ENCODE results near the gene AQP2.
A peak's percentile ranks its signal among the peaks of the same experiment; 100 is the strongest.

AQP2 gene

DNA sequence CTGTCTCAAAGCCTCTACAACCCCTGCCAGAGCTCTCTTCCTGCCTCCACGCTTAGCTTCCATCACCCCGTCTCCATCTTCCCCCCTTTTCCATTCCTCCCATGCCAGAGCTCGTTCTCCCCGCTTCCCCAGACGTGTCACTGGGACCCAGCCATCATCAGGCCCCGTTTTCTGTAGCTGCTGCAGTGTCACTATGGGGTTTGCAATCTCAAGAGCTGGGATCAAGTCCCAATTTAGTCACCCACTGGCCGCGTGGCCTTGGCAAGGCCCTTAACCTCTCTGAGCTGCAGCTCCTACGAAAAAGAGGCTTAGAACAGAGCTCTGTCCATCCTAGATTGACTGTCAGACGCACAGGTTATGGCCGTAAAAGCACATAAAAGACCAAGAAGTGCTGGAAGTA, 45.9 kb upstream of the AQP2 start:
- H3K36me3 ChIP-seq (ENCODE audit: control insufficient read depth, low read length) = no peaks in the 10 kb centered on the region
- H3K9me2 ChIP-seq (replicated peaks; ENCODE audit: control insufficient read depth, low read length) = no peaks in the 10 kb centered on the region
- no peak overlapping the region for H3K4me3 ChIP-seq (ENCODE audit: low read length)
- no peak overlapping the region for H3K27ac ChIP-seq (ENCODE audit: low read depth, low read length)
- no peaks in the 10 kb centered on the region for H4K20me1 ChIP-seq (ENCODE audit: control insufficient read depth, insufficient read depth, low read depth, low read length)
- H3K9me3 ChIP-seq (ENCODE audit: control insufficient read depth, insufficient read depth, low read length) = no peaks in the 10 kb centered on the region
- no peaks in the 10 kb centered on the region for H3F3A ChIP-seq (ENCODE audit: control insufficient read depth, insufficient read depth)
- no peak for TF ChIP-seq EZH2phosphoT487 (IDR thresholded peaks at IDR 0.05; ENCODE audit: borderline replicate concordance, low read length)
- no peaks in the 10 kb centered on the region for H3K79me2 ChIP-seq (ENCODE audit: control insufficient read depth, low read length)
- H3K4me1 ChIP-seq (ENCODE audit: control insufficient read depth, low read length) = peaks cover 9% of the 10 kb centered on the region; the same call in 1 of the 2 replicates
- peak overlapping the region; percentile 57; the same call in 1 of the 2 replicates for H3K4me2 ChIP-seq (ENCODE audit: low read length)
- H3K27me3 ChIP-seq (ENCODE audit: control insufficient read depth, low read length) = peaks cover 16% of the 10 kb centered on the region; the same call in 1 of the 2 replicates

DNA sequence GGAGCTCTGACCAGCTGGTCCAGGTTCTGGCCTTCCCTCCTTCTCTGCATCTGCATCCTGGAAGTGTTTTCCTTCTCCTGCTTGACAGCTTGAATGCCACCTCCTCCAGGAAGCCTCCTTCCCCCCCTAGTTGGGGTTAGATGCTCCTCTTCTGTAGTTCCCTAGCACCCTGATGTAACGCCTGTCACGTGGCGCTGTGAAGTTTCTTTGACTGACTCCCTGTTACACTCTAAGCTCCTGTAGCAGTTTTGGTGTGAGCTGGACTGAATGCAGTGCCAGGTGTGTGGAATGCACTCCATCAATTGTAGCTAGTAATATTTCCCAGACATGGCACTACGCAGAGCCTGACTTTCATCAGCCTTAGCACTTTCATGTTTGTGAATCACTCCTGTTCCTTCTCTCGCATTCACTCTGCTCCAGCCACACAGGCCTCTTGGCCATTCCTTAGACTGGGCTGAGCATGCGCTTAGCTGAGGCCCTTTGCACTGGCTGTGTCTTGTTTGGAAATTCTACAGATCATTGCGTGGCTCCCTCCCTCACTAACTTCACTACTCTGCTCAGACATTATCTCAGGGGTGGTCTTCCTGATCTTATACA, 44.7 kb upstream of the AQP2 start:
- Histone ChIP-seq H3K4me1 (ENCODE audit: control insufficient read depth, low read length) (peaks cover 9% of the 10 kb centered on the region; the same call in 1 of the 2 replicates), H3K9me2 (replicated peaks; ENCODE audit: control insufficient read depth, low read length) (no peaks in the 10 kb centered on the region), H3F3A (ENCODE audit: control insufficient read depth, insufficient read depth) (no peaks in the 10 kb centered on the region)

DNA sequence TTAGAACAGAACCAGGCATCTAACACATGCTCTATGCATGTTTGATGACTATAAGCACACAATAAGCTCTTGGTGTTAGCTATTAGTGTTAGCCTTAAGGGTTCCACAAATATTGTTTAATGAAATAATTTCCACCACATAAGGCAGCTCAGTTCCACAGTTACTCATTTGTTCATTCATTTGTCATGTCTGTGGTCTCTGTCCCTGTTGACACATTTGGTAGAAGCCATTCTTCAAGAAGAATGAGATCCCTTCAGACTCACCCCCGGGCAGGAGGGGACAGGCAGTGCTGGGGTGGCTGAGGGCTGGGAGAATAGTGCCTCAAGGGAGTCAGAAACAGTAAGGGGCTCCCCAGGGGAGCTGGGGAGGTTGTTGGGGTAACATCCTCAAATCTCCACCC, 43.2 kb upstream of the AQP2 start:
- Histone ChIP-seq H3K27ac (ENCODE audit: low read depth, low read length) (no peak overlapping the region), H3K9me2 (replicated peaks; ENCODE audit: control insufficient read depth, low read length) (no peaks in the 10 kb centered on the region), H3K79me2 (ENCODE audit: control insufficient read depth, low read length) (no peaks in the 10 kb centered on the region), H3K4me3 (ENCODE audit: low read length) (no peak overlapping the region), H3F3A (ENCODE audit: control insufficient read depth, insufficient read depth) (no peaks in the 10 kb centered on the region), H3K4me2 (ENCODE audit: low read length) (no peak overlapping the region), H4K20me1 (ENCODE audit: control insufficient read depth, insufficient read depth, low read depth, low read length) (no peaks in the 10 kb centered on the region), H3K27me3 (ENCODE audit: control insufficient read depth, low read length) (peaks cover 14% of the 10 kb centered on the region; the same call in 1 of the 2 replicates), H3K9me3 (ENCODE audit: control insufficient read depth, insufficient read depth, low read length) (no peaks in the 10 kb centered on the region), H3K36me3 (ENCODE audit: control insufficient read depth, low read length) (no peaks in the 10 kb centered on the region), H3K4me1 (ENCODE audit: control insufficient read depth, low read length) (peaks cover 9% of the 10 kb centered on the region; the same call in 1 of the 2 replicates)
- no peak for TF ChIP-seq EZH2phosphoT487 (IDR thresholded peaks at IDR 0.05; ENCODE audit: borderline replicate concordance, low read length)
- TF ChIP-seq, protein P1, sequence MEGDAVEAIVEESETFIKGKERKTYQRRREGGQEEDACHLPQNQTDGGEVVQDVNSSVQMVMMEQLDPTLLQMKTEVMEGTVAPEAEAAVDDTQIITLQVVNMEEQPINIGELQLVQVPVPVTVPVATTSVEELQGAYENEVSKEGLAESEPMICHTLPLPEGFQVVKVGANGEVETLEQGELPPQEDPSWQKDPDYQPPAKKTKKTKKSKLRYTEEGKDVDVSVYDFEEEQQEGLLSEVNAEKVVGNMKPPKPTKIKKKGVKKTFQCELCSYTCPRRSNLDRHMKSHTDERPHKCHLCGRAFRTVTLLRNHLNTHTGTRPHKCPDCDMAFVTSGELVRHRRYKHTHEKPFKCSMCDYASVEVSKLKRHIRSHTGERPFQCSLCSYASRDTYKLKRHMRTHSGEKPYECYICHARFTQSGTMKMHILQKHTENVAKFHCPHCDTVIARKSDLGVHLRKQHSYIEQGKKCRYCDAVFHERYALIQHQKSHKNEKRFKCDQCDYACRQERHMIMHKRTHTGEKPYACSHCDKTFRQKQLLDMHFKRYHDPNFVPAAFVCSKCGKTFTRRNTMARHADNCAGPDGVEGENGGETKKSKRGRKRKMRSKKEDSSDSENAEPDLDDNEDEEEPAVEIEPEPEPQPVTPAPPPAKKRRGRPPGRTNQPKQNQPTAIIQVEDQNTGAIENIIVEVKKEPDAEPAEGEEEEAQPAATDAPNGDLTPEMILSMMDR (IDR thresholded peaks at IDR 0.05; ENCODE audit: low read depth, low read length, poor library complexity, severe bottlenecking) = no peak

More for the DNA sequence above, 44.7 kb upstream of the AQP2 start:
- Histone ChIP-seq H3K36me3 (ENCODE audit: control insufficient read depth, low read length) (no peaks in the 10 kb centered on the region), H3K27me3 (ENCODE audit: control insufficient read depth, low read length) (peaks cover 14% of the 10 kb centered on the region; the same call in 1 of the 2 replicates), H3K79me2 (ENCODE audit: control insufficient read depth, low read length) (no peaks in the 10 kb centered on the region), H3K9me3 (ENCODE audit: control insufficient read depth, insufficient read depth, low read length) (no peaks in the 10 kb centered on the region), H3K4me3 (ENCODE audit: low read length) (no peak overlapping the region), H3K27ac (ENCODE audit: low read depth, low read length) (no peak overlapping the region), H3K4me2 (ENCODE audit: low read length) (no peak overlapping the region), H4K20me1 (ENCODE audit: control insufficient read depth, insufficient read depth, low read depth, low read length) (no peaks in the 10 kb centered on the region)
- TF ChIP-seq, protein P1 (IDR thresholded peaks at IDR 0.05; ENCODE audit: low read depth, low read length, poor library complexity, severe bottlenecking) = no peak
- no peak for TF ChIP-seq EZH2phosphoT487 (IDR thresholded peaks at IDR 0.05; ENCODE audit: borderline replicate concordance, low read length)

DNA sequence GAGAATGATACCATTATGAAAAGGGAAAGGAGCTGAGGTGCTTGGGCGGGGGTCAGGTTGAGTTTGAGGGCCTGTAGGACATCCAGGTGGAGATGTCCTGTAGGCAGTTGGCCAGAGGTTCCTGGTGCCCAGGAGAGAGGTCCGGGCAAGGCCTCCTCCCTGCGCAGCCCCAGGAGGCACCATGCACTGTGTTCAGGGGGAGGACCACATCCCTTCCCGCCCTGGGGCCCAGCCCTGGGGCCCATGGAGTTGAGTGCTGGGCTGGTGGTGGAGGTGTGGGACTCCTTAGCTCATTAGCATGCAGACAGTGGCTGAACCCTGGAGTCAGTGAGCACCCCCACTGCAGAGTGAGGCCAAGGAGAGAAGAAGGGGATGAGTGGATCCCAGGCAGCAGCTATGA, 41.2 kb upstream of the AQP2 start:
- Histone ChIP-seq H3K4me1 (ENCODE audit: control insufficient read depth, low read length) (no peaks in the 10 kb centered on the region), H4K20me1 (ENCODE audit: control insufficient read depth, insufficient read depth, low read depth, low read length) (no peaks in the 10 kb centered on the region), H3K79me2 (ENCODE audit: control insufficient read depth, low read length) (no peaks in the 10 kb centered on the region), H3K36me3 (ENCODE audit: control insufficient read depth, low read length) (no peaks in the 10 kb centered on the region), H3K4me3 (ENCODE audit: low read length) (no peak overlapping the region), H3F3A (ENCODE audit: control insufficient read depth, insufficient read depth) (no peaks in the 10 kb centered on the region), H3K27ac (ENCODE audit: low read depth, low read length) (no peak overlapping the region), H3K4me2 (ENCODE audit: low read length) (no peak overlapping the region), H3K9me2 (replicated peaks; ENCODE audit: control insufficient read depth, low read length) (no peaks in the 10 kb centered on the region), H3K9me3 (ENCODE audit: control insufficient read depth, insufficient read depth, low read length) (no peaks in the 10 kb centered on the region), H3K27me3 (ENCODE audit: control insufficient read depth, low read length) (peaks cover 6% of the 10 kb centered on the region; the same call in 1 of the 2 replicates)
- no peak for TF ChIP-seq EZH2phosphoT487 (IDR thresholded peaks at IDR 0.05; ENCODE audit: borderline replicate concordance, low read length)
- TF ChIP-seq, protein P1 (IDR thresholded peaks at IDR 0.05; ENCODE audit: low read depth, low read length, poor library complexity, severe bottlenecking) = no peak
